GM18526 (cell line): ENCODE results near the gene BACE1.

Source experiments
- POLR2A ChIP-seq: IDR thresholded peaks from 3 replicates; pipeline ENCODE4 v1.6.1; 2011; ENCODE audit not compliant: insufficient read length; ENCODE audit errors: extremely low read depth

The BACE1 gene

GRCh38 chr11:117316197-117316961, at the start of gene BACE1:
Gene BACE1 (minus strand): TSS chr11:117316256. CDS start chr11:117315795, 461 bp downstream.
- no peak for TF ChIP-seq POLR2A

DNA sequence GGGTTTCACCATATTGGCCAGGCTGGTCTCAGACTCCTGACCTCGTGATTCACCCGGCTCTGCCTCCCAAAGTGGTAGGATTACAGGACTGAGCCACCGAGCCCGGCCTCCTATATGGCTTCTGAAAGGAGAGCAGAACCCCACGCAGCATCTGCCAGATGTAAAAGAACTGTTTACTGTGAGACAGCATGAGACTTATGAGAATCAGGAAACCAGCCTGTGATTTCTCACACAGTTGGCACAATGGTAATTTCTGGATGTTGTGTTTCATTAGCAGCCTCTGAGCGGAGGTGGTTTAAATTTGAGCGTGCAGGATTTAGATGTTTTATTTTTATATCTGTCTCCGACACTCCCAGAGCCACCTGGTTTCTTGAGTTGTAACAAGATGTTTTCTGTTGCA, 45.4 kb upstream of the BACE1 start:
- TF ChIP-seq POLR2A: no peak

DNA sequence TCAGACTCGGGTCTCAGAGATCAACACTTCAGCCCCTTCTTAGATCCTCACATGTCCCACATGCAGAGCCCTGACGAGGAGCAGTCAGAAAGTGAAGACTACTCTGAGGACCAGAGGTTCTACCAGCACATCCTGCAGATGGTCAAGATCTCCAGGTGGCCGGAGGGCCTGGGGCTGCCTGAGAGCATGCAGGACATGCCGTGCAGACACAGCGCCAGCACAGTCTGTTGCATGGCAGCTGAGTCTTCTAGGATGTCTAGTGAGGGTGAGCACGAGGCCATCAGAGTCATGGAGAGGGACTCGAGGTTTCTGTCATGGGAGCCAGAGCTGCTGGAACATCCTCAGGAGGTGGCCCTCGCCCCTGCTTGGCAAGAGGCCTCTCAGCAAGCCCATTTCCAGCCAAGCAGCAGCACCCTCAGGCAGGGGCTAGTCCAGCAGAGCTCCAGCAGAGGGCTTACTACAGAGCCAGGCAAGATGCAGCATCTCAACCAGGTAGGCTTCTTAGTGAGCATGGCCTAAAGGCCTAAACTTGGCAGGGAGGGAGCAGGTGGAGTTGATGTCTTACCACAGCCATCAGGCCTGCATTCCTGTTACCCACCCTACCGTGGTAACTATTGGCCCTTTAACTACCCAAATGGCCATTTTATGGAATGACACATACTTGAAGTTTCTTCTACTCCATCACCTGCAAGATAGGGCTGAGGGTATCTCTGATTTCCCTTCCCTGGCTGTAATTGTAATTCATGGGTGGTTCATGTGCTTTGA, 40.3 kb upstream of the BACE1 start:
- TF ChIP-seq POLR2A: no peak

- no peak for TF ChIP-seq POLR2A
These were observed 38.5 kb upstream of the BACE1 start for GRCh38 chr11:117354550-117354949.

DNA sequence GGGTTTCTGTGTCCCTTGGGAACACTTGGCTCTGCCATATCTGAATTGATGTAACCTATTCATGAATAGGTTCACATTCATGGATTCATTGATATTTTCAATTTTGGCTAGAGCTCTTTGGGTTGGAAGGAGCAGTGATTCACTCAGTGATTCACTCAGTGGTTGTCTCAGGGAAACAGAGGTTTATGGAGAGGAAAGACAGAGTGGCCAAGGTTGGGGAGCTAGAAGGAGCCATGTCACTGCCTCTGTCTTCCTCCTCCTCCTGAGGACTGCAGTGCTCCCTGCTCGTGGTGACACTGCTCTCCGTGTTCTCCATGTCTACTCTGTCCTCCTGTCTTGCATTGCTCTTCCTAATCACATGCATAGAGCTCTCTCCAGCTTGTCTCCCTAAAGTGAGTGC, 29.0 kb upstream of the BACE1 start:
- no peak for TF ChIP-seq POLR2A

DNA sequence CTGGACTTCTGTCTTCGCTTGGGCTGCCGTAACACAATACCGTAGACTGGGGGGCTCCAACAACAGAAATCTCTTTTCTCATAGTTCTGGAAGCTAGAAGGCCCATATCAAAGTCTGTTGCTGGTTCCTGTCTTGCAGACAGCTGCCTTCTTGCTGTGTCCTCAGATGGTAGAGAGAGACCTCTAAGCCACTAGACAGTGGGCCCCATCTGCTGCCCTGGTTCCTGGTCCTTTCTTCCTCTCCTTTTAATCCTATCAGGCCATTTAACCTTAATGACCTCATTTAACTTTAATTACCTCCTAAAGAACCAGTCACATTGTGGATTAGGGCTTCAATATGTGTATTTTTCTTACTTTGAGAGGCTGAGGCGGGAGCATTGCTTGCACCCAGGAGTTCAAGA, 21.0 kb upstream of the BACE1 start:
- TF ChIP-seq POLR2A: no peak

DNA sequence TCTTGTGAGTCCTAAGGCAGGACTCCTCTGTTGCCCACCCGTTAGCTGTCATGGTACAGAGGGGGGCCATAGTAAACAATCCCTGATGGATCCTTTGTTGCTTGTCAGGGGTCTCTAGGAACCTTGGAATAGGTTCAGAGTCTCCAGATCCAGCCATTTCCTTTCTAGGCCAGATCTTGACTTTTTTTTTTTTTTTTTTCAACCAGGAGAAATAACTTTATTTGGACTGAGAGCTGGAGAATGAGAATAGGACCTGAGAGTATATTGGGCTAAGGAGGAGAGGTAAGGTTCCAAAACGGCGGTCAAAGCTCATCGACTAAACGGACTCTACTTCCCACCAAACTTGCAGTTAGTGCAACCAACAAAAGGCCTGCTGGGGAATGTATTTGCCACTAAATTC, 19.3 kb upstream of the BACE1 start:
- TF ChIP-seq POLR2A: no peak

DNA sequence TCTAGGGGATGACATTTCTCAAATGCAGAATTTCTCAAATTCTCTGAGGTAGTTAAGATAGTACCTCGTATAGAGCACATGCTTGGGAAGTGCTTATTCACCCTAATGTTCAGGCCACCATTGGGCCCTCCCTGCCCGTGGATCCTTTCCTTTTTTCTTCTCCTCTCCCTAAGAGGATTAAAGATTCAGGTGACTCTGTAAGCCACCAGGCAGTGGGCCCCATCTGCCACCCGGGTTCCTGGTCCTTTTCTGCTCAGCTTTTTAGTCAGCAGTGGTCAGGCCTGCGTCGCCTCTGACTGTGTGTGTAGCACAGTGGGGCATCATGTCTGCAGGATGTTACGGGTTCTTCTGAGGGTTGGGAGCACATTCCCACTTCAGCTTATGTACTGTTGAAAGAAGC, 18.8 kb upstream of the BACE1 start:
- TF ChIP-seq POLR2A: no peak

- no peak for TF ChIP-seq POLR2A
These were observed 17.9 kb upstream of the BACE1 start for GRCh38 chr11:117333917-117334316.

- TF ChIP-seq POLR2A: no peak
These were observed 16.8 kb upstream of the BACE1 start for GRCh38 chr11:117332843-117333242.

GRCh38 chr11:117328375-117329010, 12.4 kb upstream of the BACE1 start:
- TF ChIP-seq POLR2A: no peak

- TF ChIP-seq POLR2A: peak; percentile 84
These were observed 11.7 kb upstream of the BACE1 start, which contains the start of gene CEP164 for GRCh38 chr11:117327567-117328374. Gene CEP164 (plus strand): TSS chr11:117327854. CDS start chr11:117338587, 10,733 bp downstream.

GRCh38 chr11:117319214-117319840, 3.3 kb upstream of the BACE1 start:
- no peak for TF ChIP-seq POLR2A

GRCh38 chr11:117318738-117319137, 2.7 kb upstream of the BACE1 start:
- no peak for TF ChIP-seq POLR2A

GRCh38 chr11:117315285-117316196, 515 bp downstream of the BACE1 start:
- TF ChIP-seq POLR2A: no peak
